Stimulated activated CD8-positive, alpha-beta memory T cell treated with anti-CD3 and anti-CD28 coated beads, Interleukin-12 subunit alpha, Interleukin-12 subunit beta, amount 100 ng/mL, for 4 hours (primary cell): ENCODE measurements around the gene KCNN3.
"Not testable (repeated sequence)": the region's sequence is repeated elsewhere in the genome, so short reads cannot be mapped to it uniquely, and the experiment has no call there.

Experiments used
- DNase-seq: peaks from one replicate; pipeline ENCODE4 v3.0.0-alpha.2; 2020; ENCODE audit warnings: low read depth

Gene KCNN3

GRCh38 chr1:154698320-154699096 lies 171.6 kb downstream of the KCNN3 start:
- DNase-seq, result no peak

GRCh38 chr1:154697710-154698109 lies 172.4 kb downstream of the KCNN3 start:
- no peak for DNase-seq

- DNase-seq, result no peak
These were observed 173.6 kb downstream of the KCNN3 start for GRCh38 chr1:154696456-154696855.

GRCh38 chr1:154695985-154696384 lies 174.1 kb downstream of the KCNN3 start:
- DNase-seq, result no peak

GRCh38 chr1:154694995-154695394 lies 175.1 kb downstream of the KCNN3 start:
- DNase-seq, result no peak

GRCh38 chr1:154689083-154689482 lies 181.0 kb downstream of the KCNN3 start:
- no peak for DNase-seq

- DNase-seq, result no peak
These were observed 183.6 kb downstream of the KCNN3 start for GRCh38 chr1:154686507-154686906.

- no peak for DNase-seq
These were observed 186.3 kb downstream of the KCNN3 start for GRCh38 chr1:154683820-154684219.

GRCh38 chr1:154682254-154682653 lies 187.8 kb downstream of the KCNN3 start:
- DNase-seq, result no peak

GRCh38 chr1:154677844-154678243 lies 192.2 kb downstream of the KCNN3 start:
- DNase-seq, result not testable (repeated sequence)

- not testable (repeated sequence) for DNase-seq
These were observed 193.2 kb downstream of the KCNN3 start for GRCh38 chr1:154676847-154677246.

- not testable (repeated sequence) for DNase-seq
These were observed 195.6 kb downstream of the KCNN3 start for GRCh38 chr1:154674456-154674855.

- not testable (repeated sequence) for DNase-seq
These were observed 197.8 kb downstream of the KCNN3 start for GRCh38 chr1:154672245-154672644.

- DNase-seq, result not testable (repeated sequence)
These were observed 198.7 kb downstream of the KCNN3 start for GRCh38 chr1:154671412-154671811.

GRCh38 chr1:154670310-154671270 lies 199.5 kb downstream of the KCNN3 start:
- not testable (repeated sequence) for DNase-seq

- peak; percentile 55 for DNase-seq
These were observed 200.4 kb downstream of the KCNN3 start for GRCh38 chr1:154669464-154670282.

- DNase-seq, result no peak
These were observed 203.9 kb downstream of the KCNN3 start for GRCh38 chr1:154666051-154666790.

GRCh38 chr1:154664331-154665002 lies 205.6 kb downstream of the KCNN3 start:
- DNase-seq, result no peak

- DNase-seq, result no peak
These were observed 206.5 kb downstream of the KCNN3 start for GRCh38 chr1:154663471-154664060.

GRCh38 chr1:154661110-154661509 lies 209.0 kb downstream of the KCNN3 start:
- no peak for DNase-seq
